GM18520 (cell line): ENCODE data around the gene PCDHB11.
"Not testable (repeated sequence)": the region's sequence is repeated elsewhere in the genome, so short reads cannot be mapped to it uniquely, and the experiment has no call there.

Experiments used
- ATAC-seq: cut with Tn5 transposase; IDR thresholded peaks from one replicate; pipeline ENCODE4 v1.9.1; 2021; ENCODE audit not compliant: unreplicated experiment

The PCDHB11 gene

GRCh38 chr5:141236516-141237313, 37.3 kb downstream of the PCDHB11 start:
- no peak for ATAC-seq

GRCh38 chr5:141241496-141241895, 42.1 kb downstream of the PCDHB11 start:
- no peak for ATAC-seq

GRCh38 chr5:141245250-141245717, 45.9 kb downstream of the PCDHB11 start, which contains the start of gene PCDHB15:
TSS of gene PCDHB15 (plus strand) at chr5:141245395. CDS start at chr5:141245579, 184 bp downstream.
- no peak for ATAC-seq

GRCh38 chr5:141246971-141247370, 47.5 kb downstream of the PCDHB11 start:
- ATAC-seq = not testable (repeated sequence)

GRCh38 chr5:141247434-141247833, 48.0 kb downstream of the PCDHB11 start:
- not testable (repeated sequence) for ATAC-seq

- ATAC-seq = no peak
Observed at GRCh38 chr5:141250576-141250975, 51.1 kb downstream of the PCDHB11 start.
